ENCODE results near the gene MPST. TPM values are rescaled to one million over a fixed set of nuclear protein-coding genes. Genes with fewer than 3 reads are reported as not detected.

The MPST gene
- 10 to 100 TPM; 24.9 to 35.5 (median 27.5) TPM for total RNA-seq (2021; fragmentation: NEBNext Ultra II Directional; extraction: Animal tissue kit (Norgen Biotek cat#: 25700))
- long read RNA-seq, transcript MPST-206 (3 exons, 1,331 nt) = minor isoform, 15 of 73 reads
- long read RNA-seq, transcript MPST-203 (3 exons, 1,345 nt) = major isoform, 42 of 73 reads
- long read RNA-seq, partial matches to known transcripts = 11 of 73 reads
- long read RNA-seq, other reads (novel, unspliced or antisense) = 1 of 73 reads

DNA sequence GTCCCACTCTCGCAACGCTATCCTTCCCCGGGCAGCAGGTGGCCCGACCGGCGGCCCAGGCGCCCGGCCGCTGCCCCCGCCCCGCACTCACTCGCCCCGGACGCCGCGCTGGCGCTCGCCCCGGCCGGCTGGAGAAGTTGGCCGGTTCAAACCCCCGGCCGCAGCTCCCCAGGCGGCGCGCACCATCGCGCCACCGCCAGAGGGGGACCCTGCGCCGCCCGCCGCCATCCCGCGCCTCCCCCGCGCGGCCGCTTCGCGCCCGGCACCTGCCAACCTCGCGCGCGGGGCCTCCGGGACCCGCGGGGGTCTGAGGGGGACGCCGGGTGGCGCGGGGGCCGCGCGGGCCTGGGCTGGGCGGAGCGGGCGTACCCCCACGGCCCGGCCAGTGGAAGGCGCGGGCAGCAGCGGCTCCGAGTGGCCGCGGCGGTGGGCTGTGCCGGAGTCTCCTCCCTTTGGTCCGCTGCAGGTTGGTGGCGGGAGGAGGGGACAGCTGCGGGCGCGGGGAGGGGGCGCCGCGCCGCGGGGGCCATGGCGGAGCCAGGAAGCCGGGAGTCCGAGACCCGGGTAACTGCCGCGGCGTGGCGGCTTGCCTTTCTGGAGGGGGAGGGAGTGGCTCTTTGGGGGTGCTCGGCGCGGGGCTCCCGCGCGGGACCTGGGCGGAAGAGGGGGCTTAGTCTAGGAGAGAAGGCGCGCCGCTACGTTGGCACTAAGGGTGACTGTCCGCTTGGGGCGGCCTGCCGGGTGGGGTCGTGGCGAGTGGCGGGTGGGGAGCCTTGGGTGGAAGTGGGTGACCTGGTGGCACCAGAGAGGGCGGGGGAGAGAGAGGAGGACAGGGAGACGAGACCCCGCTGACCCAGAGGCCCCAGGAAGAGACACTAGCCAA, at the start of gene MPST, which contains the start of gene TST:
Gene MPST, plus strand, starts transcription at position 434 of the 883 bp plus-strand sequence. Its CDS starts 95 bp downstream, at position 529.
Gene TST, minus strand, starts transcription at position 139 of the 883 bp plus-strand sequence. CDS start 715 bp downstream, outside the sequence.
- Mint-ChIP-seq H3K4me1 (ENCODE audit: low read depth) (peaks cover 11% of the 10 kb centered on the region), H3K27ac (peak within 1 kb of the TSS; percentile 79), H3K9me3 (no peaks in the 10 kb centered on the region), H3K4me3 (peak within 1 kb of the TSS; percentile 93), H3K27me3 (ENCODE audit: insufficient read depth) (no peaks in the 10 kb centered on the region; the same call in 1 of the 2 replicates), H3K36me3 (ENCODE audit: low read depth) (no peaks in the 10 kb centered on the region)
- DNase-seq = peak; percentile 27
- TF ChIP-seq, protein P1, sequence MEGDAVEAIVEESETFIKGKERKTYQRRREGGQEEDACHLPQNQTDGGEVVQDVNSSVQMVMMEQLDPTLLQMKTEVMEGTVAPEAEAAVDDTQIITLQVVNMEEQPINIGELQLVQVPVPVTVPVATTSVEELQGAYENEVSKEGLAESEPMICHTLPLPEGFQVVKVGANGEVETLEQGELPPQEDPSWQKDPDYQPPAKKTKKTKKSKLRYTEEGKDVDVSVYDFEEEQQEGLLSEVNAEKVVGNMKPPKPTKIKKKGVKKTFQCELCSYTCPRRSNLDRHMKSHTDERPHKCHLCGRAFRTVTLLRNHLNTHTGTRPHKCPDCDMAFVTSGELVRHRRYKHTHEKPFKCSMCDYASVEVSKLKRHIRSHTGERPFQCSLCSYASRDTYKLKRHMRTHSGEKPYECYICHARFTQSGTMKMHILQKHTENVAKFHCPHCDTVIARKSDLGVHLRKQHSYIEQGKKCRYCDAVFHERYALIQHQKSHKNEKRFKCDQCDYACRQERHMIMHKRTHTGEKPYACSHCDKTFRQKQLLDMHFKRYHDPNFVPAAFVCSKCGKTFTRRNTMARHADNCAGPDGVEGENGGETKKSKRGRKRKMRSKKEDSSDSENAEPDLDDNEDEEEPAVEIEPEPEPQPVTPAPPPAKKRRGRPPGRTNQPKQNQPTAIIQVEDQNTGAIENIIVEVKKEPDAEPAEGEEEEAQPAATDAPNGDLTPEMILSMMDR (IDR thresholded peaks at IDR 0.05) = peak; percentile 11; the same call in 1 of the 2 replicates

- Mint-ChIP-seq H3K9me3 (no peaks in the 10 kb centered on the region), H3K36me3 (ENCODE audit: low read depth) (no peaks in the 10 kb centered on the region), H3K4me1 (ENCODE audit: low read depth) (peaks cover 6% of the 10 kb centered on the region; the same call in 1 of the 2 replicates), H3K27me3 (ENCODE audit: insufficient read depth) (peaks cover 35% of the 10 kb centered on the region), H3K27ac (no peak overlapping the region), H3K4me3 (no peak overlapping the region)
- TF ChIP-seq, protein P1 (IDR thresholded peaks at IDR 0.05) = no peak
- DNase-seq = no peak
Observed at GRCh38 chr22:36971341-36972125, 48.0 kb upstream of the MPST start.

DNA sequence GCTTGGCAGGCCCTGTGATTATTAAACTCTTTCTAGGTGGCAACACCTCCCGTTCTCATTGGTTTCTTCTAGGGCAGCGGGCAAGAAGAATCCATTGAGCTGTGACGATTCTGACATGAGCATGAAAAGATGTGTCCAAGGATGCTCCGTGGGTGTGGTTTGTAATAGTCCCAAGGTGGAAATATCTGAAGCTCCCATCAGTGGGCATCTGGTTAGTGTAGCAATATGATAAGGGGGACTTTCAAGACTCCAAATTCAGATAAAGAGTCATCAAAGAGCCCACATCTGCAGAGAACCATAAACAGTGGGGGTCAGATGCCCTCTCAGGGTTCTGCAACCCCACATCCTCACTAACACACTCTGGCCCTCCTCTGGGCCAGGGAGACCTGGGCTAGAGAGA, 42.9 kb upstream of the MPST start:
- Mint-ChIP-seq H3K4me1 (ENCODE audit: low read depth) (peaks cover 13% of the 10 kb centered on the region), H3K9me3 (no peaks in the 10 kb centered on the region), H3K36me3 (ENCODE audit: low read depth) (no peaks in the 10 kb centered on the region), H3K27ac (no peak overlapping the region), H3K4me3 (no peak overlapping the region), H3K27me3 (ENCODE audit: insufficient read depth) (peaks cover 36% of the 10 kb centered on the region)
- TF ChIP-seq, protein P1 (IDR thresholded peaks at IDR 0.05) = no peak
- DNase-seq = no peak

DNA sequence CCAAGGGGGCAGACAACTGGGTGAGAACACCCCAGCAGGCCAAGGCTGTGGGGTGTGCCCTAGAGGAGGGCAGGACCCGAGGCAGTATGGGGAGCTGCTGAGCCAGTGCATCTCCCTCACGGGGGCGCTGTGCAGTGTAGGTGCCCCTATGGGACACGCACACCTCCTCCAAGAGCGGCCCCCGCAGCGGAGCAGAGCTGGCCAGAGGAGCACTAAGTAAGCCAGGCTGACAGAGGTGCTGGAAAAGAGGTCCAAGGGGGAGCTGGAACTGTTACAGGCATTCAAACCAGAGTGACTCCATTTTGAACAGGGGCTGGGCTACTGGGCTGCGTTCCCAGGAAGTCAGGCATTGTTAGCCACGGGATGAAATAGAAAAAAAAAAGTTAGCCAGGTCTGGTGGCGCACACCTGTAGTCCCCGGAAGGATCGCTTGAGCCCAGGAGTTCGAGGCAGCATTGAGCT, 42.1 kb upstream of the MPST start:
- Mint-ChIP-seq H3K27ac (peak overlapping the region; percentile 55; the same call in 1 of the 2 replicates), H3K4me1 (ENCODE audit: low read depth) (peaks cover 13% of the 10 kb centered on the region), H3K9me3 (no peaks in the 10 kb centered on the region), H3K27me3 (ENCODE audit: insufficient read depth) (peaks cover 36% of the 10 kb centered on the region), H3K4me3 (peak overlapping the region; percentile 91), H3K36me3 (ENCODE audit: low read depth) (no peaks in the 10 kb centered on the region)
- peak; percentile 31 for DNase-seq
- TF ChIP-seq, protein P1 (IDR thresholded peaks at IDR 0.05) = peak; percentile 63; the same call in 1 of the 2 replicates

Data from HFFc6 (cell line).